ENCODE results near the gene PLXNB3. TPM values are rescaled to one million over a fixed set of nuclear protein-coding genes. Genes with fewer than 3 reads are reported as not detected.

PLXNB3 gene
- total and polyA plus RNA-seq, 2 donors (not counting 1 experiment from before 2014, with no cell fraction given) = 0.25 TPM; not detected in 1

GRCh38 chrX:153750127-153750774, 13.8 kb upstream of the PLXNB3 start:
- CTCF ChIA-PET = no interaction called here
- H3K4me3 Mint-ChIP-seq = no peak overlapping the region
- H3K9me3 Mint-ChIP-seq (ENCODE audit: insufficient read depth) = no peaks in the 10 kb centered on the region
- H3K9ac ChIP-seq (ENCODE audit: low read length) = no peak overlapping the region
- no peaks in the 10 kb centered on the region for H4K20me1 ChIP-seq (ENCODE audit: control insufficient read depth, insufficient read depth, low read length, poor library complexity, severe bottlenecking)
- TF ChIP-seq EZH2 (IDR thresholded peaks at IDR 0.05; ENCODE audit: borderline replicate concordance, insufficient read depth, low read depth, low read length, poor library complexity, severe bottlenecking) (no peak), CTCF (IDR thresholded peaks at IDR 0.05) (no peak)
- H3K4me1 ChIP-seq (ENCODE audit: control insufficient read depth in 2 of 2, insufficient read depth in 2 of 2, low read length in 2 of 2) = peaks cover 5 to 12% of the 10 kb centered on the region in 2 donors
- no peaks in the 10 kb centered on the region for H3K27me3 ChIP-seq (replicated peaks in 1 of 4; ENCODE audit: control extremely low read depth in 1 of 4, control insufficient read depth in 3 of 4, insufficient read depth in 4 of 4, low read length in 3 of 4)
- no peaks in the 10 kb centered on the region for H3K9me3 ChIP-seq (ENCODE audit: control extremely low read depth in 1 of 3, control insufficient read depth in 2 of 3, insufficient read depth in 1 of 3, low read length in 2 of 3)
- no peak overlapping the region for H3K27ac Mint-ChIP-seq
- H3K27ac ChIP-seq (ENCODE audit: low read length in 2 of 2) = no peak overlapping the region
- H3K79me2 ChIP-seq (ENCODE audit: control insufficient read depth, insufficient read depth, low read length) = no peaks in the 10 kb centered on the region
- H3K4me2 ChIP-seq (replicated peaks; ENCODE audit: low read depth, low read length, poor library complexity, severe bottlenecking) = no peak overlapping the region
- H3K36me3 ChIP-seq (replicated peaks in 1 of 2; ENCODE audit: control extremely low read depth in 1 of 2, control insufficient read depth in 1 of 2, extremely low read depth in 1 of 2, insufficient read depth in 2 of 2, low read length in 1 of 2) = no peaks in the 10 kb centered on the region
- no peak for ATAC-seq (ENCODE audit: low read depth)
- no peak overlapping the region for H3K4me3 ChIP-seq (ENCODE audit: control extremely low read depth in 1 of 5, extremely low read depth in 1 of 5, insufficient read depth in 1 of 5, low read depth in 2 of 5, low read length in 4 of 5)
- POLR2A ChIA-PET = no interaction called here
- no peak for DNase-seq
- H3K4me1 Mint-ChIP-seq = peaks cover 17% of the 10 kb centered on the region
- no peak overlapping the region for H2AFZ ChIP-seq (ENCODE audit: insufficient read depth, low read depth, low read length, poor library complexity, severe bottlenecking)
- intact Hi-C loops (cut with micrococcal nuclease) = no loop called here
- WGBS (ENCODE audit: insufficient coverage) = 70% methylated on average over 4 of the region's 12 CpGs
- no peaks in the 10 kb centered on the region for H3K27me3 Mint-ChIP-seq

GRCh38 chrX:153755136-153755535, 8.9 kb upstream of the PLXNB3 start:
- no peak overlapping the region for H3K4me3 ChIP-seq (ENCODE audit: control extremely low read depth in 1 of 5, extremely low read depth in 1 of 5, insufficient read depth in 1 of 5, low read depth in 2 of 5, low read length in 4 of 5)
- no peaks in the 10 kb centered on the region for H3K27me3 ChIP-seq (replicated peaks in 1 of 4; ENCODE audit: control extremely low read depth in 1 of 4, control insufficient read depth in 3 of 4, insufficient read depth in 4 of 4, low read length in 3 of 4)
- H3K79me2 ChIP-seq (ENCODE audit: control insufficient read depth, insufficient read depth, low read length) = no peaks in the 10 kb centered on the region
- no peaks in the 10 kb centered on the region for H4K20me1 ChIP-seq (ENCODE audit: control insufficient read depth, insufficient read depth, low read length, poor library complexity, severe bottlenecking)
- no peak overlapping the region for H3K4me2 ChIP-seq (replicated peaks; ENCODE audit: low read depth, low read length, poor library complexity, severe bottlenecking)
- CTCF ChIA-PET = interaction anchor here (0.6 to 1.6 kb wide), 6 partner anchors 11 to 1225 kb away, joined by 3 to 5 read pairs (median 4); partner anchors contain the start of gene SLC6A8
- TF ChIP-seq EZH2 (IDR thresholded peaks at IDR 0.05; ENCODE audit: borderline replicate concordance, insufficient read depth, low read depth, low read length, poor library complexity, severe bottlenecking) (no peak), CTCF (IDR thresholded peaks at IDR 0.05) (no peak)
- no peak overlapping the region for H2AFZ ChIP-seq (ENCODE audit: insufficient read depth, low read depth, low read length, poor library complexity, severe bottlenecking)
- no peak overlapping the region for H3K4me3 Mint-ChIP-seq
- POLR2A ChIA-PET = no interaction called here
- no peaks in the 10 kb centered on the region for H3K27me3 Mint-ChIP-seq
- ATAC-seq (ENCODE audit: low read depth) = no peak
- H3K36me3 ChIP-seq (replicated peaks in 1 of 2; ENCODE audit: control extremely low read depth in 1 of 2, control insufficient read depth in 1 of 2, extremely low read depth in 1 of 2, insufficient read depth in 2 of 2, low read length in 1 of 2) = no peaks in the 10 kb centered on the region
- H3K4me1 Mint-ChIP-seq = peaks cover 18% of the 10 kb centered on the region
- no CpG with 5 or more reads among the region's 1 CpG for WGBS (ENCODE audit: insufficient coverage)
- H3K9me3 Mint-ChIP-seq (ENCODE audit: insufficient read depth) = no peaks in the 10 kb centered on the region
- no peak overlapping the region for H3K27ac Mint-ChIP-seq
- DNase-seq = no peak
- peaks cover 9 to 26% of the 10 kb centered on the region in 2 donors for H3K4me1 ChIP-seq (ENCODE audit: control insufficient read depth in 2 of 2, insufficient read depth in 2 of 2, low read length in 2 of 2)
- H3K9me3 ChIP-seq (ENCODE audit: control extremely low read depth in 1 of 3, control insufficient read depth in 2 of 3, insufficient read depth in 1 of 3, low read length in 2 of 3) = no peaks in the 10 kb centered on the region
- H3K9ac ChIP-seq (ENCODE audit: low read length) = no peak overlapping the region
- H3K27ac ChIP-seq (ENCODE audit: low read length in 2 of 2) = no peak overlapping the region
- intact Hi-C loops (cut with micrococcal nuclease) = no loop called here

Measured in B cell (primary cell).